SW480 (cell line): ENCODE results near the gene SF3B6.
A peak's percentile ranks its signal among the peaks of the same experiment; 100 is the strongest.
"Not testable (repeated sequence)": the region's sequence is repeated elsewhere in the genome, so short reads cannot be mapped to it uniquely, and the experiment has no call there.

Experiments
- DNase-seq: peaks from one replicate; pipeline ENCODE4 v3.0.0-alpha.2; 2016; ENCODE audit warnings: low spot score

Gene SF3B6

DNA sequence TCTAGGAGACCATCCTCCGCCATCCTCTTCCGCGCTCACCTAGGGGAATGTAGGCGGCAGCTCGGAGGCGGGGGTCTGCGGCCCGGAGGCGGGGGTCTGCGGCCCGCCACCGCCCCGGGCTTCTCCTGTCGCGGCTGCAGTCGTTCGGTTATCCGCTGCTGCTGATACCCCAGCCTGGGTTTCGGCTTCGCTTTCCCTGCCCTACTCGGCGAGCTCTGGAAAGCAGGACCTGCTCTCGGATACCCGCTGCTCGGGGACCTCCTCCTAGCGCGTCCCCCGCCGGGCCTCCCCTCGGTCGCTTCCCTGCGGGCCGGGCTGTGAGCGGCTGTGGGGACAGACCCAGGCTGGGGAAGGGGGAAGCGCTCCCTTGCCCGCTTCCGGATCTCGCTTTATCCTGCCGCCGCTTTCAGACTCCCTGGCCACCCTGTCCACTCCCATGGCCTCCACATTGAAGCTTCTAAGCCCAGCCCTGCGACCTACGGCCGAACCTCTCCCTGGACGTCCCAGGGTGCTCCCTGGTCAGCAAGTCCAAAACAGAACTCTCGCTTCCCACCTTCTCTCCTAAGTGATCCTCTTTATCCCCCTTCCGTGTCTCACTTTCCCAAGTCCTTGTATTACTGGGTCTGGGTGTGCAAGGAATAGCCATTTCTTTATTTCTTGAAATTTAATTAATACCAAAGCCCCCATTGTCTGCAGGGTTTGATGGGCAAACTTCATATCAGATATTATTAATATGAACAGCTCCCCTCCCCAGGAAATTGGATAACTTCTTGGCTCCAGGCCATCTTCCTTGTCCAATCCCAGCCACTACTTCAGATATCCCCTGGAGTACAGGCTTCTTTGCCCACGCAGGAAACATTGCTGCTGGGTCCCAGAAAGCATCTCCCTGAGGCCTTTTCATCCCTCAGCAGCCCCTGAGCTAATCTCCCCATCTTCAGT is 25.8 kb downstream of the SF3B6 start:
- DNase-seq = peak; percentile 8

DNA sequence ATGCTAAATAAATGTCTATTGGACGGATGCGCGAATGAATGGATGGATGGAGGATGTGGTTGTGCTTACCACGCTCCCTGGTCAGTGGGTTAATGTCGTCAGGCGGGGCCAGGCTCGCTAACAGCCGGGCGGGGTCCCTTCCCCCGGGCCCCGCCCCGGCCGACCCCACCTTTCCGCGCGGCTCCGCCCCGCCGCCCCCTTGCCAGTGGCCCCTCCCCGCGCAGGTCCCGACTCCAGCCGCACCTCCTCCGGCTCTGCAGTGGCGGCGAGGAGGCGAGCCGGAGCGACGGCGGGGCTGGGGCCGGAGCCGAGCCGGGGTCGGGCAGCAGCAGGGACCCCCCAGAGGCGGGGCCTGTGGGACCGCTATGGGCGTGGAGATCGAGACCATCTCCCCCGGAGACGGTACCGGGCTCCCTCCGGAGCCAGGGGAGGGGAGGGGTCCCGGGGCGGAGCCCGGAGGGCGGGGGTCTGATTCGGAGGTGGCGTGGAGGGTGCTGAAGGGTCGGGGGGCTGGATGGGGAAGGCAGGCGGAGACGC is 26.6 kb downstream of the SF3B6 start, which contains the start of gene FKBP1B:
Gene FKBP1B (plus strand): TSS at position 257 of the 537 bp plus-strand sequence. CDS start 109 bp downstream, at position 366.
- DNase-seq = peak; percentile 78

DNA sequence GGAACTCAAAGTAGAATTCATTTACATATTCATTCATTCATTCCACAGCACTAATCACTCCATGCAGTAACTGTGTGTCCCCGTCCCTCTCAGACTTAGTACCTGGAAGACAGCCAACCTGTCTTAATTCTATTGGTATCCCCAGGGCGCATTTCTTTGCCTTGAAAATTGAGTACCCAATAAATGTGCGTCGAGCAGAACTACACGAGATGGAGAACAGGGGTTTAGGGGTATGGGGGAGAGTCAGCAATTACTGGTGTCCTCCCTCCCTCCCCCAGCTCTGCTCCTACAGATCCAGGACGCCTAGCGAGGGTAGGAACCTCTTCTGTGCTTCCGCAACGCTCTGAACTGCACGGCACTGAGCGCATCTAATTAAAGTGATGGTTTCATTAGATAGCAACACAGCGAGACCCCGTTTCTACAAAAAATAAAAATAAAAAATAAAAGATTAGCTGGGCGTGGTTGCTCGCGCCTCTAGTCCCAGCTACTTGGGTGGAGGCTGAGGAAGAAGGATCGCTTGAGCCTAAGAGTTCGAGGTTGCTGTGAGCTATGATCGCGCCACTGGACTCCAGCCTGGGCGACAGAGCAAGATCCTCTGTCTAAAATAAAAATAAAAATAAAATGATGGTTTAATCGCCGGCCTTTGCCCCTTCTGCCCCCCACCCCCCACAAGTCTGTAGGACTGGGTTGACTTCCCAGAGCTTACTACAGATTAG is 27.2 kb downstream of the SF3B6 start:
- DNase-seq = no peak

DNA sequence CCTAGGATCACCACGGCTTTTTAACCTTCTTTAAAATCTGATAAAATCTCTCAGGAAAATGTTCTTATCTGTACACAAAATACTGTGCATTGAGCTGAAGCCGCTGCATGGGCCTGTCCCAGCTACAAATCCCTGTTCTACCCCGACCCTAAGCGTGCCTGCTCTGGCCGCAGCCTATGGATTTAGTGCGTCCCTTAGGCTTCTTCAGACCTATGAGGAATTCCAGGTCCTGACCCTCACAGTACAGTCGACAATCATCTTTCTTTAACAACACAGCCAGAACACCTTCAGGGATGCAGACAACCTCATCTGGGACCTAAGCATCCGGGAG is 28.5 kb downstream of the SF3B6 start:
- DNase-seq = no peak

DNA sequence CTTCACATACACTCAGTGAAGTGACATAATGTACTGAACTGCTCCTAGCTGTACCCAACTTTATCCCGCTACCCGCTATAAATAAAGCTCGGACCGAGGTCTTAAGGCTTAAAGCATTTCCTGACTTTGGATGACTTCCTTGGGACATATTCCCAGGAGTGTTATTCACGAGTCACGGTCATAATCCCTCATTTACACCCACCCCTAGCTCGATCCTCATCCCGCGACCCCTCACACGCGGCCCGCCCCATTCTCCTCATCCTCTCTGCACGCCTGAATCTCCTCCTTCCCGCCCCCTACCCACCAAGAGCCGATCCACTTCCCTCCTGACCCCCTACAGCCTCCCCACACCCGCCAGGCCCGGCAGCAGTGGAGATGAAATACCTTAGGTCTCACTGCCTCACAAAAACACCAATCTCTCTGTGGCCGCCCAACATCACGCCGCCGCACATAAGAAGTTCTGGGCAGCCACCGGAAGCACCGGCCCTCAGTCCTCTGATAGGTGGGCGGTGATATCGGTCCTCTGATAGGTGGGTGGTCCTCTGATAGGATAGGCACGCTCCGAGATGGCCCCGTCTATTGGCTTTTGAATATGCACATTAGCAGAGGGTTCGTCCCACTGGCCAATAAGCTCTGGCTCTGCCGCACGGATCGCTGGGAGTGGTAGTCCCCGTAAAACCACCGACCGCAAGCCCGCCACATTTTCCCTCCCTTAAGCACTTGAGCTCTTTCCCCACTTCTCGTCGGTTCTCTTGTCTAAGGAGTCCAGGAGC is 29.0 kb downstream of the SF3B6 start, which contains the start of gene WDCP:
Gene WDCP (minus strand): TSS at position 462 of the 773 bp plus-strand sequence. CDS start 7,897 bp downstream, outside the sequence.
- DNase-seq = peak; percentile 100

DNA sequence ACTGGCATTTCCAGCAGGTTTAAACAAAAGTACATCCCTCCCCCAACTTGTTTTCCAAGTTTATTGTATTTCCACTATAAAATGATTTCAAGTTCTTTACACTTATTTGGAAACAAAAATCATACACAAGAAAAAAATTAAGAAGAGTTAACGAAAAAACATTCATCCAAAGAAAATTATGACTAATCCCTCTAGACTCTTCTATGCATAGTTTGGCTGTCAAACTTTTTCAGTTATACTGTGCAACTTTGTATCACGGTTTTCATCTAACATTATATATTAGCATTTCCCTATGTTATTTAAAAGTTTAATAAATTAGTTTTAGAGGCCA is 29.6 kb downstream of the SF3B6 start:
- no peak for DNase-seq

DNA sequence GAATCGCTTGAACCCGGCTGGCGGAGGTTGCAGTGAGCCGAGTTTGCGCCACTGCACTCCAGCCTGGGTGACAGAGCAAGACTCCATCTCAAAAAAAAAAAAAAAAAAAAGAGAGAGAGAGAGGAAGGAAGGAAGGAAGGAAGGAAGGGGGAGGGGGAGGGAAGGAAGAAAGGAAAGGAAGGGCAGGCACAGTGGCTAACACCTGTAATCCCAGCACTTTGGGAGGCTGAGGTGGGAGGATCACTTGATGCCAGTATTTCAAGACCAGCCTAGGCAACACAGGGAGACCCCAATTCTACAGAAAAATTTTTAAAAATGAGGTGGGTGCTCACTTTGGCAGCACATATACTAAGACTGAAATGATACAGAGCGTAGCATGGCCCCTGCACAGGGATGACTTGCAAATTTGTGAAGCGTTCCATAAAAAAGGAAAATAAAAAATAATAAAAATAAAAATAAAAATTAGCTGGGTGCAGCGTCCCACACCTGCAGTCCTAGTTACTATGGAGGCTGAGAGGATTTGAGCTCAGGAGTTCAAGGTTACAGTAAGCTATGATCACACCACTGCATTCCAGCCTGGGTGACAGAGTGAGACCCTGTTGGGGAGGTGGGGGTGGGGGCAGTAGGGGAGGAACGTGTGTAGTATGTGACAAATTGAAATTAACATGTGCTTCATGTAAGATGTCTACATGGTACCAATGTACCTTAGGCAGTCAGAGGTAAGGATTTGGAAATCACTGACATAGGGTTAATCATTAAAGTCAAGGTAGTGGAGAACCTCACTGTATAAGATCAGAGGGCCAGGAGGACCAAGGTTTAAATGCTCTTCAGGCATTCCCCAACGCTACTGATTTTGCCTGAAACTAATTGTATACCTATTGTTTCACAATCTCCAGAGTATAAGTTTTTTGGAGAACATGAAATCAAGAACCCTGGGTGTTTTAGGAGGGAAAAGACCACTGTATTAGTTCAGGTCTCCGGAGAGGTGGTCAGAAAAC is 30.3 kb downstream of the SF3B6 start:
- DNase-seq = no peak

DNA sequence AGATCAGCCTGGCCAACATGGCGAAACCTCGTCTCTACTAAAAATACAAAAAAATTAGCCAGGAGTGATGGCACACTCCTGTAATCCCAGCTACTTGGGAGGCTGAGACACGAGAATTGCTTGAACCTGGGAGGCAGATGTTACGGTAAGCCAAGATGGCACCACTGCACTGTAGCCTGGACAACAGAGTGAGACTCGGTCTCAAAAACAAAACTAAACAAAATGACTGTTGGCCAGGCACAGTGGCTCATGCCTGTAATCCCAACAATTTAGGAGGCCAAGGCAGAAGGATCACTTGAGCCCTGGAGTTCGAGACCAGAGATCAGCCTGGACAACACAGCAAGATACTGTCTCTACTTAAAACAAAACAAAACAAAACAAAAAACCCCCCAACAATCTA is 33.0 kb downstream of the SF3B6 start:
- DNase-seq = not testable (repeated sequence)

DNA sequence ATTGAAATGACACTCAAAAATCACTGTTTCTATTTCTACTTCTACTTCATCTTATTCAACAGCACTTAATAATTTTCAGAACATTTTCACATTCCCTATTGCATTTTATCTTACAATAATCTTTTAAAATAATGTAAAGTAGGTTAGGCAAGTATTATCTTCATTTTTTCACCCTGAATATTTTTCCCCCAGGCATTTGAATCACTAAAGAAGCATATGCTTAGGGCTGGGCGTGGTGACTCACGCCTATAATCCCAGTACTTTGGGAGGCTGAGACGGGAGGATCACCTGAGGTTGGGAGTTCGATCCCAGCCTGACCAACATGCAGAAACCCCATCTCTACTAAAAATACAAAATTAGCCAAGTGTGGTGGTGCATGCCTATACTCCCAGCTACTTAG is 35.6 kb downstream of the SF3B6 start:
- no peak for DNase-seq

DNA sequence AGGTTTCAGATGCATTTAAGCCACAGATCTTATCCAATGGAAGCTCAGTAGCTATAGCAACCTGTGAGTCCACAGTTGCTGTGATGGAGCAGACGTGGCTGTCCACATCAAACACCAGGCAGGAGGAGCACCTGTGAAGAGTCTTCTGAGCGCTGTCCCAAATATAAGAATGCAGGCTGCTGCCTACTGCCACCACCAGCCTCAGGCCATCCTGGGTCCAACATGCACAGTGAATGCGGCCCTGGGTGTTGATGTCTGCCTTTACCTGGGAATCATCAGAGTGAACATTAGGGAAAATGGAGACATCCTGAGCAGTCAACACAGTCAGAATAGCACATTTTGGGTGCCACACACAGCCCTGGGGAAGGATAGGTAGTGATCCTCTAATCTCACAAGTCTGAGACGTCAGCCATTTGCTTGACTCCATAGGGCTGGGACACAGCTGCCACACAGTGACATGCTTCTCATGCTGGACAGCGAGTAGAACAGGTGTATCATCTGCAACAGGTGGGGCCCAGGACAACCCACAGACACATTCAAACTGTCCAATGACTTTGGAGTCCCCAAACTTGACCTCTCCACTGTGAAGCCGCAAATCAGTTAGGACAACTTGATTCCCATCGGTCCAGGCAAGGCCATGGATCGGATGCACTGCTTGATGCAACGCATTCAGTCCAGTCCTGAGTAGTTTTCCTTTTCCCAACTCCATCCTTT is 37.2 kb downstream of the SF3B6 start:
- DNase-seq = no peak

DNA sequence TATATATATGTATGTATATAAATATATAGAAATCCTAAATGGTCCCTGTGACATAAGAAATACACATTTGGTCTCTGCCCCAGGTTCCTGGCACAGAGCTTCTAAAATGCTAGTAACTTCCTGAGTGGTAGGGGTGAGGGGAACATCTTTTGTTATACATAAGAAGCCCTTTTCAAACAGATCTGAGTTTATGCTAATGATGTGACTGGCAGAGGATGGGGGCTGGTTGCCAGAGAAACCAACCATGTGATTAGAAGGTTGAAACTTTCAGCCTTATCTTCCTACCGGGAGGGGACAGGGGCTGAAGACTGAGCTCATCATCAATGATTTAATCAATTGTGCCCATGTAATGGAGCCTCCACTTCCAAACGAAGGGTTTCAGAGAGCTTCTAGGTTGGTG is 49.9 kb downstream of the SF3B6 start:
- no peak for DNase-seq

DNA sequence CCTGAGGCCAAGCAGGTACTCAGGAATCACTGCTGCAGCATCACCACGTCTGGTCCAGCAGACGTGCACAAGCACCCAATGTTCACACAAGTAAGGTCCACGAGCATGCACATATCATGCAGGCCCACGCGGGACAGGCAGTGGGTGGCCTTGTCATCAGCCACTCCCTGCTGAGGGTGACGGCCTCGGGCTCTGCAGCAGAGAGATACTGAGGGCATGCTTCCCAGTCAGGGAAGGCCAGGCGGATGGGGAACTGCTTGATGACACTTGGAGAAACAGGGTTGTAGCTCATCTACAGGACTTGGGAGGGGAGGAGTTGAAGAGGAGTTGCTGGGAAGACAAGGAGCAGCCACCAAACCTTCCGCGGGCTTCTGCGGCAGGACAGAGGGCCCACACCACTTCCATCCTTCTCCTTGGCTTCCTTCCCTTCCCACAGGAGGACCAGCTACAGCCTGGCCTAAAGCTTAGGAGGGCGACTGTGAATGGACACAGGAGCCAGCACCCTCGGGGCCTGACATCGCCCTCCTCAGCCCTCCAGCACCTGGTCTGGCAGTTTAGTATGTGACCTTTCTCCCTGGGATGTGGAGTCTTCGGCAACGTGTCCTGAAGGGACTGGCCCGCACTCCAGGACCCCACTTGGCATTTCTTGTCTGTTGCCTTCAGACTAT is 51.0 kb downstream of the SF3B6 start:
- no peak for DNase-seq

DNA sequence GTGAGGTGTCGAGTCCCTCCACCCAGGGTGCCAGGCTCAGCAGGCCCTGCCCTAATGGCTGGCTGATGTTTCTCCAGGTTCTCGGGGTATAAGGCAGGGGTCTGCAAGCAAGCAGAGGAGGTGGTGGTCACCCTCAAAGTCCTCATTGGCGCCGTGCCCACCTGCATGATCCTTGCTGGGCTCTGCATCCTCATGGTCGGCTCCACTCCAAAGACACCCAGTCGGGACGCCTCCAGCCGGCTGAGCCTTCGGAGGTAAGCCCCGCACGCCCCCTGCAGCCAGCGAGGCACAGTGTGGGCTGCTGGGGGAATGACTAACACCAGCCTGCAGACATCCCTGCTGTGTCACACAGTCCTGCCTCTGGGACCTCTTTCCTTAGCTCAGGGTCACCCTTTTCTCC is 52.1 kb downstream of the SF3B6 start:
- DNase-seq = no peak

DNA sequence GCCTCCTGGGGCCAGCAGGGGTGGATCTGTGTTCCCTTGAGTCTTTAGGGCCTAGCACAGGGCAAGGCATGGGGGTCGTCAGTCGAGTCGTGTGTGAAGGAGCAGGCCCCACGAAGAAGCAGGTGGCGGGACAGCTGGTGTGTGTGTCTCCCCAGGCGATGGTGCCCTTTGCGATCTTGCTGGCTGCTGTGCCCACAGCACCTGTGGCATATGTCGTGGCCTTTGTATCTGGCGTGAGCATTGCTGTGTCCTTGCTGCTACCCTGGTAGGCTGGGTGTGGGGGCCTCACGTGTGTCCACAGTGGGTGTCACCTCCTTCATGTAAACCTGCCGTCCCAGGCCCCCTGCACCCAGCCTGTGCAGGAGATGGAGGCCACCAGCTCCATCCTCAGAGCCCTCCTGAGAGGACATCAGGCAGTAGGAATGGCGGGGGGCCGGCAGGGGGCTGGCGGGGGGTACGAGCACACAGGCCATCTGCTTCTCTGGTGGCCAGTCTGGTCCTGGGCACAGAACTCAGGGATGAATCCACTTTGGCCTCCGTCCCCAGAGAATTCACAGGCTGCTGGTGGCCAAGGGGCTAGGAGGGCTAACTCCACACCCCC is 53.1 kb downstream of the SF3B6 start:
- DNase-seq = no peak

DNA sequence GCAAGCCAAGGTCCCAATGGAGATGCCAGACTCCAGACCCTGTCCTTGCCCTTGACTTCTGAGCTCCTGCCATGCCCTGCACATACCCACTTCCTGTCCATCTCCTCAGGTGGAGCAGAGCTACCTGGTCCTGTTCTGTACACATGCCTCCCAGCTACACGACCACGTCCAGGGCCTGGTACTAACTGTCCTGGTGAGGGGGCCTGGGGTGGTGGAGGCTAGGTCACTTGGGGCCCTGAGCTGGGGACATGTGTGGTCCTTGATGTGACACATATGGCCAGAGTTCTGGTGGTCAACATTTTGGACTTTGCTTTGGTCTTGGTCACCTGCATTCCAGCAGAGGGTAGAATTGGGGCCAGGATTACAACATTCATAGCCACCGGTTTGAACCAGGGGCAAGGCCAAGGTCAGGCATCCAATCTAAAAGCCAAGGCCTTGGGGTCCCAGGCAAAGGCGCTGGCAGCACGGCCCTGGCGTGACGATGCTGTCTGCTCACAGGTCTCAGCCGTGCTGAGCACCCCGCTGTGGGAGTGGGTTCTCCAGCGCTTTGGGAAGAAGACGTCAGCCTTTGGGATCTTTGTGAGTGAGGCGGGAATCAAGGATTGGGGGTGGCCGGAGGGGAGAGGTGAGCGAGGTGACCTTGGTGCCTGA is 53.7 kb downstream of the SF3B6 start:
- no peak for DNase-seq

DNA sequence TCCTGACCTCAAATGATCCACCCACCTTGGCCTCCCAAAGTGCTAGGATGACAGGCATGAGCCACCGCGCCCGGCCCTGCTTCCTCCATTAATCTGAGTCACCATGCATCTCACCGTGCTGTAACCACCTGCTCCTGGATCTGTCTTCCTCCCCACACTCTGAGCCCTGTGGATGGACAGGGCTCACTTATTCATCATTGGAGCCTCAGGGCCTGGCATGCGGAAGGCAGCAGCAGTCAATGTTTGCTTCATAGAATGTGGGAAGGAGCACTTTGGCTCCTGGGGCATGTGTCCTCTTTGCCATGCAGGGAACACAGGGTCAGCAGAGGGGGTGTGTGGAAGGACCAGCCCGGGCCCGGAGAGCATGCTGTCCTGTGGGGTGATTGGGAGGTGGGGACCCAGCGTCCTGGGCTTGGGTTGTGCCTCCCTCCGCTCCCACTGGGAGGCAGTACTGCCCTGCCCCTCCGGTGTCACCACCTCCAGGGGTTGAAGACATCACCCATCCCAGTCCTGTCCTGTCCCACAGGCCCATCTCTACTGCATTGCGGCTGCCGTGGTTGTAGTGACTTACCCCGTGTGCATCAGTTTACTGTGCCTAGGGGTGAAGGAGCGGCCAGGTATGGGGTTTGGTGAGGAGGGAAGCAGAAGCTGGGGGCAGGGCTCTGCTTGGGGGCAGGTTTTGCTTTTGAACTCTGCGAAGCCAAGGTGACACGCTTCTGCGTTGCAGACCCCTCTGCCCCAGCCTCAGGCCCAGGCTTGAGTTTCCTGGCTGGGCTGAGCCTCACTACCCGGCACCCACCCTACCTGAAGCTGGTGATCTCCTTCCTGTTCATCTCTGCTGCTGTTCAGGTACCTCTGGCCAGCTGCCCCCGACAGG is 54.8 kb downstream of the SF3B6 start:
- DNase-seq = peak; percentile 25

DNA sequence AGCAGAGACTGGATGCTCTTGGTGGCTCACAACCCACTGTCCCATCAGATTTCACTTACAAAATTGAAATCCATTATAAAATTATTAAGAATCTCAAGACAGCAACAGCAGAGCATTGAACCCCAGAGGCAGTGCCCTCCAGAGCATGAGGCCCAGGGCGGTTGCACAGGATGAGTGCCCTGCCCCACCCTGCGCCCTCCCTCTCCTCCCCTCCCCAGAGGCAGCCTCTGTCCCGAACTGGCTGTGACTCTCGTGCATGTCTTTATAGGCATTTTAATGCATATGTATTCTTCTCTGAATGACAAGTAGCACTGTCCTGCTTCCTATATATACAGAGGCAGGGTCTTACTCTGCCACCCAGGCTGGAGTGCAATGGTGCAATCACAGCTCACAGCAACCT is 55.9 kb downstream of the SF3B6 start:
- no peak for DNase-seq

DNA sequence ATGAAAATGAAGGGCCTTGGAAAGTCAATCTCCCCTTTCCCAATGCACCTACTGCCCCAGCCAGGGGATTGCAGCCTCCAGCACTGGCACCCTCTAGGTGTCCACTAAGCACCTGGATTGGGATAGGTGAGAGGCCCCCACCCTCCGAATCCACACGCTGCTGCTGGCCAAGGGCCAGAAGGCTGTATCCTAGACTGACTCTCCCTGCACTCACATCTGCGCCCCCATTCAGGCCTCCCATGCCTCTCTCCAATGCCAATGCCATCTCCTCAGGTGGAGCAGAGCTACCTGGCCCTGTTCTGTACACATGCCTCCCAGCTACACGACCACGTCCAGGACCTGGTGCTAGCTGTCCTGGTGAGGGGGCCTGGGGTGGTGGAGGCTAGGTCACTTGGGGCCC is 56.4 kb downstream of the SF3B6 start:
- DNase-seq = no peak
